Gastroesophageal sphincter (tissue), 3 donors: ENCODE data around the gene GUCA1A.

Experiments
- POLR2A ChIP-seq, 2 donors: fragments of 450-650 bp; IDR thresholded peaks; one replicate each; pipeline ENCODE4 v1.6.1; 2017; ENCODE audit warnings: antibody characterized with exemption in 2 of 2, mild to moderate bottlenecking in 2 of 2, moderate library complexity in 1 of 2
- POLR2AphosphoS5 ChIP-seq: sonication (generic); formaldehyde crosslinking; IDR thresholded peaks from one replicate; pipeline ENCODE4 v1.6.1; 2017; ENCODE audit warnings: antibody characterized with exemption
- TF ChIP-seq, protein P1 (sequence below), 4 experiments: fragments of 200-600 bp in 2 of 4; fragments of 450-650 bp in 2 of 4; sonication (generic) in 1 of 4; IDR thresholded peaks; one replicate each; pipeline ENCODE4 v1.5.1; 2017 to 2019; ENCODE audit warnings: antibody characterized with exemption in 4 of 4, mild to moderate bottlenecking in 2 of 4, moderate library complexity in 2 of 4

DNA sequence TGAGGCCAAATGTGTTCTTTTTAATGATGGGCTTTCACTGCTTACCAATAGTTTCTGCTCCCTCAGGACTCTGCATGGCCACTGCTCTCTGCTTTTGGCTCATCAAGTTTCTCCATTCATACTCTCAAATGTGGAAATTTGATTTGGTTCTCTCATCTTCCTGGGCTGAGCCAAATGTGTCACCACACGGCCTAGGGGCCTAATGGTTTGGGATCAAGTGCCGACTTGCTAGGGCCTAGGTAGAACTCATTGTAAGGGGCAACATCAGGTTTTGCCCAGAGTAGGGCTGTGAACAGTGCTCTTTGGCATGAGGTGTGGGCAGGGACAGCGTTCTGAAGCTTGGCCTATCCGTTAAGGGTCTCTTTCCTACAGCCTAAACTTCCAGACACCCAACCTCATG is 48.4 kb downstream of the GUCA1A start:
- TF ChIP-seq, protein P1, sequence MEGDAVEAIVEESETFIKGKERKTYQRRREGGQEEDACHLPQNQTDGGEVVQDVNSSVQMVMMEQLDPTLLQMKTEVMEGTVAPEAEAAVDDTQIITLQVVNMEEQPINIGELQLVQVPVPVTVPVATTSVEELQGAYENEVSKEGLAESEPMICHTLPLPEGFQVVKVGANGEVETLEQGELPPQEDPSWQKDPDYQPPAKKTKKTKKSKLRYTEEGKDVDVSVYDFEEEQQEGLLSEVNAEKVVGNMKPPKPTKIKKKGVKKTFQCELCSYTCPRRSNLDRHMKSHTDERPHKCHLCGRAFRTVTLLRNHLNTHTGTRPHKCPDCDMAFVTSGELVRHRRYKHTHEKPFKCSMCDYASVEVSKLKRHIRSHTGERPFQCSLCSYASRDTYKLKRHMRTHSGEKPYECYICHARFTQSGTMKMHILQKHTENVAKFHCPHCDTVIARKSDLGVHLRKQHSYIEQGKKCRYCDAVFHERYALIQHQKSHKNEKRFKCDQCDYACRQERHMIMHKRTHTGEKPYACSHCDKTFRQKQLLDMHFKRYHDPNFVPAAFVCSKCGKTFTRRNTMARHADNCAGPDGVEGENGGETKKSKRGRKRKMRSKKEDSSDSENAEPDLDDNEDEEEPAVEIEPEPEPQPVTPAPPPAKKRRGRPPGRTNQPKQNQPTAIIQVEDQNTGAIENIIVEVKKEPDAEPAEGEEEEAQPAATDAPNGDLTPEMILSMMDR (IDR thresholded peaks at IDR 0.05), result no peak
- TF ChIP-seq POLR2AphosphoS5 (no peak), POLR2A (IDR thresholded peaks at IDR 0.05) (no peak)
